ENCODE data around the gene TALDO1.
"Not testable (repeated sequence)": the region's sequence is repeated elsewhere in the genome, so short reads cannot be mapped to it uniquely, and the experiment has no call there.

The TALDO1 gene

DNA sequence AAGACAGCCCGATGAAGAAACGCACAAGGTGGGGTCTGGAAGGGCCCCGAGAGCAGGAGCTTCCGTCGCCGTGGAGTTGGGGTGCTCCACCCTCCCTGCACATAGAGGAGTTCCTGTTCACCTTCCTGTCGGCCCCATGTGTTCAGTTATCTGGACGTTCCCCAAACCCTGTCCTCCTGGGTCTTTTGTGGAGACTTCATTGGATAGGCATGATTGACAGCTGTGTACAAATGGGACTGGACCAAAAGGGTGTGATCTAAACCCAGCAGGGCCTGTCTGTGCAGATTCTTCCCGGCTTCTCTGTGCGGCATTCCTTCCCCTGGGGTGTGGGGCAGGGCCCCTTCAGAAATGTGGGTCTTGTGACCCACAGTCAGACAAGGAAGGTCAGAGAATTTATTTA is 9.4 kb upstream of the TALDO1 start:
- DNase-seq, result not testable (repeated sequence)

GRCh38 chr11:742156-742546 is 5.1 kb upstream of the TALDO1 start:
- DNase-seq, result no peak

DNA sequence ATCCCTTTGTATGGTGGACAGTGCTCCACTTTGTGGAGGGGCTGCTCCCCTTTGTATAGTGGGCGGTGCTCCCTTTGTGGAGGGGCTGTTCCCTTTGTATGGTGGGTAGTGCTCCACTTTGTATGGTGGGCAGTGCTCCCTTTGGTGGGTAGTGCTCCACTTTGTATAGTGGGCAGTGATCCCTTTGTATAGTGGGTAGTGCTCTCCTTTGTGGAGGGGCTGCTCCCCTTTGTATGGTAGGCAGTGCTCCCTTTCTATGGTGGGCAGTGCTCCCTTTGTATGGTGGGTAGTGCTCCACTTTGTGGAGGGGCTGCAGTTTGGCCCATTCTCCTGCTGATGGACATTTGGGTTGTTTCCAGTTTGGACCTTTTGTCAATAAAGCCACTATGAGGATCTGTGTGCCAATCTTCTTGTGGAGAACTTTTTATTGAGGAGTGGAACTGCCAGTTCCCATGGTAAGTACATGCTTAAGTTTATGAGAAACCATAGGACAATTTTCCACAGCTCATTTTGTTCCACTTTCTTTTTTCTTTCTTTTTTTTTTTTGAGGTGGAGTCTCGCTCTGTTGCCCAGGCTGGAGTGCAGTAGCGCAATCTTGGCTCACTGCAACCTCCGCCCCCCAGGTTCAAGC is 4.6 kb upstream of the TALDO1 start:
- DNase-seq, result no peak

- DNase-seq, result no peak
Measured at GRCh38 chr11:745428-745827, 1.8 kb upstream of the TALDO1 start.

DNA sequence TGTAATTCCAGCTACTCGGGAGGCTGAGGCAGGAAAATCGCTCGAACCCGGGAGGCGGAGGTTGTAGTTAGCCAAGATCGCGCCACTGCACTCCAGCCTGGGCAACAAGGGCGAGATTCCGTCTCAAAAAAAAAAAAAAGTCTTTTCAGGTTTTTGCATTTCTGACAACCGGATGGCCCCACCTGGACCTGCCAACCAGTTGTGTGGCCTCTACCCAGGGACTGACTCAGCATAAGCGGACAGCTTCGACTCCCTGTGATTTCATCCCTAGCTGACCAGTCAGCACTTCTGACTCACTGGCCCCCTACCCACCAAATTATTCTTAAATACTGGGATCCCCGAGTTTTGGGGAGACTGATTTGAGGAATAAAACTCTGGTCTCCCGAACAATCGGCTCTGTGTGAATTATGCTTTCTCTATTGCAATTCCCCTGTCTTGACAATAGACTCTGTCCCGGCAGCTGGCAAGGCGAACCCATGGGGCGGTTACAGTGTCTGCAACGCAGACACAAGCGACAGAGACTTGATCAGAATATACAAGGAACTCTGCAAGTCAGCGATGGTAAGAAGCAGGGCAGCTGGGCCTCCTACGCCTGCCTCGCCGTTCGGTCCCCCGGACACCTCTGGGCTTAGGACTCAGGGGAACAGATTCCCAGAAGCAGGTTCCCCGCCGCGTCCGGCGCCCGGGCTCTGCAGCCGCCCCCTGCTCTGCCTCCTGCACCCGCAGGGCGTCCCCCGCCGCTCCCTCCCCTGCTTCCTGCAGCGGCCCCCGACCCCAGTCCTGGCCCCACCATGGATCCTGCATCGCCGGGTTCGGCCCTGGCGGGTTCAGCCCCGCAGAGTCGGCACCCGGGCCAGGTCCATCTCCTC is 741 bp upstream of the TALDO1 start:
- no peak for DNase-seq

DNA sequence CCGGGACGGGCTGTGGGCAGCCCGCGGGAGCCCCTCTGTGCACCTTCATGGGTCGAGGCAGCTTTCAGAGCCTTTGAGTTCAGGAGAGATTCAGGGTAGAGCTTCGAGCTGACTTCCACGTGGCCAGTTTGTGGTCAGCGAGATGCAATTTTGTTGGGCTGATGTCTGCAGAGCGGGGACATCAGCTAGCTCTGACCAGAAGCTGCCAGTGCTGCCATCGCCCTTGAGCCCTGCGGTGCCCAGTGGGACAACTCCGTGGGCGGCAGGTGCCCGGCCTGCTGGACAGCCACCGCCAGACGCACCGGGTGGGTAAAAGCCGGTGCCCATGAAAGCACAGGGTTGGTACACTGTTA is 719 bp downstream of the TALDO1 start:
- no peak for DNase-seq

DNA sequence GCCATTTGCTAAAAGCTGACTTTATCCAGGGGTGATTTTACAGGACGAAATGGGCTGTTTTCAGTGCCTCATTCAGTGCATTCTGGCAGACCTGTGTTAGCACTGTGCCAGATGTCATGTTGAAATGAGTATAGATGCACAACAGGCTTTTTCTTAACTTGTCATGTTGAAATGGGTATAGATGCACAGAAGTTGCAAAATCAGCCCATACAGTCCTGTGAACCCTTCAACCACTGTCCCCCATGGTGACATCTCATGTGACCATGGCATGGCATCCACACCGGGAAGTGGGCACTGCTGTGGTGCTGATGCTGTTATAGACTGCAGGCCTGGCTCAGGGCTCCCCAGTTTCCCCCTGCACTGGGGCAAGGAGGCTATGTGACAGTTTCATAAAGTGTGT is 2.5 kb downstream of the TALDO1 start:
- no peak for DNase-seq

DNA sequence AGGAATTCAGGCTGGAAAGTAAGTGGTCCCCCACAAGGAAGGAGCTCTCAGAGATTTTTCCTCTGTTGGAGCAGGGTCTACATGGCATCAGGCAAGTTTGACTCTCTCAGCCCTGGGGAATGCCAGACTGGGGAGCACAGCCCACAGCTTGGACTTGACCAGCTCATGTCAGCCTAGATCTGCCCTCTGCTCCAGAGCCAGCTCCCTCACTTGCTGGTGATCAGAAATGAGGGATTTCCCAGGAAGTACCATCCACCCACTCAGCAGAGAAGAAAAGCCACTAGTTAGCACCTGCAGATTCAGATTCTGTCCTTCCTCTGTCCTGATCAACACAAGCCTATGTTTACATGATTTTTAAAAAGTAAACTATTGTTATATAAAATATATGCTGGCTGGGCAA is 13.0 kb downstream of the TALDO1 start:
- no peak for DNase-seq

DNA sequence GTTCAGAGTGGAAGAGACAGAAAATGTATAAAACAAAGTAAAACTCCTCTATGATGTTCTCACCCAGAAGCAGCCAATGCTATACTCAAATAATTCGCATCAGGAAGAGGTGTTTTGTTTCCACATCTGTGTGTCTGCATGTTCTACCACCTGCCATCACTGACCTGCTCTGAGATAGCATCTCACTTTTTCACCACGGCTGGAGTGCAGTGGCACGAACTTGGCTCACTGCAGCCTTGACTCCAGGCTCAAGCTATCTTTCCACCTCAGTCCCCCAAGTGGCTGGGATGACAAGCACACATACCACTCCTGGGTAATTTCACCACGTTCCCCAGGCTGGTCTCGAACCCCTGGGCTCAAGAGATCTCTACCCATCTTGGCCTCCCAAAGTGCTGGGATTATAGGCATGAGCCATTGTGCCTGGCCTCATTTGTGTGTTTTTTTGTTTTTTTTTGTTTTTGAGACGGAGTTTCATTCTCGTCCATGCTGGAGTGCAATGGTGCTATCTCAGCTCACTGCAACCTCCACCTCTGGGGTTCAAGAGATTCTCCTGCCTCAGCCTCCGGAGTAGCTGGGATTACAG is 14.4 kb downstream of the TALDO1 start:
- no peak for DNase-seq

DNA sequence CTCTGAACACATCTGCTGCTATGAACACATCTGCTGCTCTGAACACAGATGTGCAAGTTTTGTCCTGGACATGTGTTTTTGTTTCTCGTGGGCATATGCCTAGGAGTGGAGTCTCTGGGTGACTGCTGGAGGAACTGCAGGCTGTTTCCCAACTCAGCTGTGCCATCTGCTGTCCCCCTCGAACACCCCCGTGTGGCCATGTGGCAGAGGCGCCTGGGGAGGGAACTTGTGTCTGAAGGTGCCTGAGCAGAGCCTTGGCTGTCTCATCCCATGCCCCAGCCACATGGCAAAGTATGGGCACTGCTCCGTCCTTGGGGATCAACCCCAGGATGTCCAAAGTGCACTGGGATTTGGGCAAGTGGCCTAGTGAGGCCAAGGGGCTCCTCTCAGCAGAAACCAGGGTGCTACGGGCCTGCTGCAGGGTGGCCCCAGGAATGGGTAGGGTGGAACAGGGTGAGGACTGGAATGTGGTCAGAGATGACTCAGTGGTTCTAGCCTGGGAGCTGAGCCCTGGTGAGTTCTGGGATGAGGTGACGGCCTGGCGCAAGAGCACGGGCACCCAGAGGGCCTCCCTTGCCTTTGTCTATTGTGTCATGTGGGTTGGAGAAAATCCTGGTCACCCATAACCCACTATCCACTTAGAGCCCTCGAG is 15.3 kb downstream of the TALDO1 start:
- no peak for DNase-seq

DNA sequence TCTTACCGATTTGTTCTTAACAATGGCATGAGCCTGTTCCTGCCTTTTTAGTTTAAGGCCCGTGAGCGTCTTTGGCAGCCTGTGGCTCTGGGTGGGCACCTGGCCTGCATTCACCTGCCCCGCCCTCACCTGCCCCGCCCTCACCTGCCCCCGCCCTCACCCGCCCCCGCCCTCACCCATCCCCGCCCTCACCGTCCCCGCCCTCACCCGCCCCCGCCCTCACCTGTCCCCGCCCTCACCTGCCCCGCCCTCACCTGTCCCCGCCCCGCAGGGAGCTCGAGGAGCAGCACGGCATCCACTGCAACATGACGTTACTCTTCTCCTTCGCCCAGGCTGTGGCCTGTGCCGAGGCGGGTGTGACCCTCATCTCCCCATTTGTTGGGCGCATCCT is 15.8 kb downstream of the TALDO1 start:
- DNase-seq, result no peak

- no peak for DNase-seq
Measured at GRCh38 chr11:763549-764321, 16.5 kb downstream of the TALDO1 start.

GRCh38 chr11:764322-765024 is 17.2 kb downstream of the TALDO1 start:
- no peak for DNase-seq

DNA sequence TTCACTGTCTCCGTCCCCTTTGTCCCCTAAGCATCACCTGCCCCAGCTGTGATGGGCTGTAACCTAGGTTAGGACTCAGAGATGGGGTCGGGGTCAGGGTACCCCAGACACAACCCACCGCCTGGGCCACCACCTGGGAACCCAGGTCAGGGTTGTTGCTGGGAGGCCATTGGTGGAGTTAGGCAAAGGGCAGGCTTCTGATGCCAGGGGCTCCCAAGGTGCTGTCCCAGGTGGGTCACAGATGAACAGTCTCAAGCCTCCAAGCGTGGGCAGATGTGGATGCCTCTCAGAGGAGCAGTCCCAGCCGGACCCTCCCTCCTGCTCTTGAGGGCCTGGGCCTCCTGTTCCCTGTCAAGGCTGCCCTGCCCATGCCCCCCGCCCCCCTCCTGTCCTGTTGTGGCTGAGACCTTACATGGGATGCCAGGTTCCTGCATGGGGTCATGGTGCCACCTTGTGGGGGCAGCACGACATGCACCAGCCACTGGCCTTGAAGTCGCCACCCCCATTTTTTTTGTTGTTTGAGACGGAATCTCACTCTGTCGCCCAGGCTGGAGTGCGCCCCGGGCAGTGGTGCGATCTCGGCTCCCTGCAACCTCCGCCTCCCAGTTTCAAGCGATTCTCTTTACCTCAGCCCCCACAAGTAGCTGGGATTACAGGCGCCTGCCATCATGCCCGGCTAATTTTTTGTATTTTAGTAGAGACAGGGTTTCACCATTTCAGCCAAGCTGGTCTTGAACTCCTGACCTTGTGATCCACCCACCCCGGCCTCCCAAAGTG is 17.9 kb downstream of the TALDO1 start:
- DNase-seq, result peak; percentile 56

- DNase-seq, result no peak
Measured at GRCh38 chr11:765802-766091, 18.5 kb downstream of the TALDO1 start.

DNA sequence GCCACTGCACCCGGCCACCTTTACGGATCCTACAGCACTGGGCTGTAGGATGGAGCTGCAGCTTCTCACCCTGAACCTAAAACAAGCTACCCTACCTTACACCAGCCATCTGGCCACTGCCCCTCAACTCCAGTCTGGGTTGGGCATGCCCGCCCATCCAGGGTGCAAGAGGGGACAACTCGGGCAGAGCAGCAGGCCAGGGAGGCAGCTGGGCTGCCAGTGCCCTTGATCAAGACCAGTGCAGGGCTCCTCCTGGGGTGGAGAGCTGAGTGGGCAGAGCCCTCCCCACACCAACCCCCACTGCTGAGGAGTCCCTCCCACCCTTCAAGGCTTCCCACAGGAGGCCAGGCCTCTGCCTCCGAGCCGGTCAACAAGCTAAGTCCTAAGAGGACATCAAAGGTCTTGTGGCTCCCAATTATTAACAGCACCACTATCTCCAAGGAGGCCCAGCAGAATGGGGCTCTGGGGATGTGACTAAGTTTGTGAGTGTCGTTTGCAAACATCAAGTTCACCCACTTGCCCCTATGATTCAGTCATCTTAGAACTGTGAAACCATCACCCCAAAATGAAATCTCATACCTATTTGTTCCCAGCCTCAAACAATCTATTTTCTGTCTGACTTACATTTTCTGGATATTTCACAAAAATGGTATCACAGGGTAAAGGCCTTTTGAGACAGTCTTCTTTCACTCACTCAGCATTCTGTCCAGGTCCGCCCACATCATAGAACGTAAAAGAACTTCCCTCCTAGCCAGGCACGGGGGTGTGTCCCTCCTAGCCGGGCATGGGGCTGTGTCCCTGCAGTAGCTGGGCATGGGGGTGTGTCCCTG is 19.1 kb downstream of the TALDO1 start:
- no peak for DNase-seq

GRCh38 chr11:766936-767210 is 19.6 kb downstream of the TALDO1 start:
- no peak for DNase-seq

DNA sequence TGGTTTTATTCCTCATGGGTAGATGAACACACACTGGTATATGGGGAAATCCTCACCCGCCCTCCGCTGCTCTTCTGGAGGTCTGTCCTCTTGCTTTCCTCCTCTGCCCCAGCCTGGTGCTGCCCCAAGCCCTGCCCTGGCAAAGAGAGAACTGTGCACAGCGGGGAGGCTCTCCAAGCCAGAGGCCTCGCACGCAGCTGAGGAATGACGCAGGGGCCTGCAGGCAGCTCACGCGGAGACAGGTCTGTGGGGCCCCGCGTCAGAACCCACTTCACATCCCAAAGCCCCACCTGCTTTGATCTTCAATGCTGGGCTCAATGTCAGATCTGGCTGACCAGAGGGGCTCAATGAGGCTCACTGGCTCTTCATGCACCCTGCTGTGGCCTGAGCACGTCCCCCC is 20.0 kb downstream of the TALDO1 start:
- DNase-seq, result no peak

- DNase-seq, result no peak
Measured at GRCh38 chr11:769887-770641, 22.8 kb downstream of the TALDO1 start.

All from stimulated activated CD4-positive, alpha-beta T cell treated with anti-CD3 and anti-CD28 coated beads, Interleukin-12 subunit alpha, Interleukin-12 subunit beta, amount 100 ng/mL, for 4 hours (primary cell).